Endometrium (tissue), 2 donors: ENCODE data around the gene JAKMIP1.

ENCODE experiments used
- FAIRE-seq: peaks from 2 replicates; lab custom pipeline; 2012; peaks lifted over from hg19 to GRCh38; lab: Jason Lieb, UNC
- donor health status: control.
- donor health status: control.

The JAKMIP1 gene

DNA sequence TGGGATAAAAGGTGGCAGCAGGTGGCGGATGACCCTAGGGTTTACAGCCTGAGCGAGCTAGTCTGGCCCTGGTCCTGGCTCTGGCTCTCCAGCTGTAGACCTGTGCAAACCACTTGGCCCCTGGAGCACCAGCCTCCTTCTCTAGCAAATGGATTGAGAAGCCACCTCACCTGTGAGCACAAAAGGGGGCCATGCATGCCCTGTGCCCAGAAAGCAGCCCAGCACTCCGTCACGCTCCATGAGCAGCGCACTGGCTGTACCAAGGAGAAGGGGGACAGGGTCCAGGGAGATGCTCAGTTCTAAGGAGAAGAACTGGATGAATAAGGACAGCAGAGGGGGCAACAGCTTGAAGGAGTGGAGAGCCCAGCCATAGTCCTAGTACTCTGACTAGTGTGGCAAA, 135.2 kb downstream of the JAKMIP1 start:
- no peak for FAIRE-seq

DNA sequence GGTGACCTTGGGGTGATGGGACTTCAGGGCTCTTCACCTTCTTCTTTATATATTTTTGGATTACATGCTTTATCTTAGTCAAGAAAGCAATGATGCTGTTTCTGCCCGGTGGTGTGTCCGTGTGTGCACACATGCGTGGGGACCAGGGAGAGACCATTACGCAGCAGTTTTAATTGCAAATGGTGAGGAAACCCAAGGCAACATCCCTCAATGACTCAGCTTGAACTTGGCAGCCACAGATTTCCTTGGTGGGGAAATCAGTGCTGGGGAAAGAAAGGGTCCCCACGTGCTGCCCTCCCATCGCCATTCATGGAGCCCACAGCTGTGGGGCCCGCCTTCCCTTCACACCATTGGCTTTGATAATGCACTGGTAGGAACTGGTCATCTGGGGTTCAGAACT, 136.0 kb downstream of the JAKMIP1 start:
- FAIRE-seq: no peak

DNA sequence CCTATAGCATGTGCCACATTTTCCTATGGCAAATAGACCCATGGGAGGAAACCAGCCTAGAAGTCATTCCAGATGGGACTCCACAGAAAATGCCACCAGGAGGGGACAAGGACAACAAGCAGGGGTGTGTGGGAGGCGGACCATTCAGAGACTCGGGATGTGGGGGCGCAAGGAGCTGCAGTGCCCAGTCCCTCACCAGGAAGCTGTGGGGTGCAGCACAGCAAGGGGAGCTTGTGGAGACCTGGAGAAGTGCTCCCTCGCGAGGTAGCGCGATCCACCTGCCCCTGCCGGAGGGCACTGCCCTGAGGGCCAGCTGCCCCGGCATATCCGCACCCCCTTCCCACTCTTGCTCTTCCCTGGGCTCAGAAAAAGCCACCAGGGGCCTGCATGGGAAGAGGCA, 136.7 kb downstream of the JAKMIP1 start:
- FAIRE-seq: no peak

DNA sequence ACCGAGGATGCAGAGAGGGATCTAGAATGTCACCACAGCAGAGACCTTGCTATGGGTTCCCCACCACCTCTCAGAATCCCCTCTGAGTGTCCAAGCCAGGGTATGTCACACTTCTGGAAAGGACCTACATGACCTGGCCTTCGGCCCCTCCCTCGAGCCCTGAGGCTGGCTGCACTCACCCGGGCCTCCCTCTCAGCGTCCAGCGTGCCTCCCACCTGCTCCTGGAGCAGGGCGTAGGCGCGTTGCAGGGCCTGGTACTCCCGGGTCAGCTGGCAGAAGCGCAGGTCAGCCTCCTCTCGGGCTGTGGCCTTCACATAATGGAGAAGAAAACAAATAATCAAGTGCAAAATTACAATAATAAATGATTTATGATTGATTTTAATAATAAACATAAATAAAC, 138.2 kb downstream of the JAKMIP1 start:
- no peak for FAIRE-seq

DNA sequence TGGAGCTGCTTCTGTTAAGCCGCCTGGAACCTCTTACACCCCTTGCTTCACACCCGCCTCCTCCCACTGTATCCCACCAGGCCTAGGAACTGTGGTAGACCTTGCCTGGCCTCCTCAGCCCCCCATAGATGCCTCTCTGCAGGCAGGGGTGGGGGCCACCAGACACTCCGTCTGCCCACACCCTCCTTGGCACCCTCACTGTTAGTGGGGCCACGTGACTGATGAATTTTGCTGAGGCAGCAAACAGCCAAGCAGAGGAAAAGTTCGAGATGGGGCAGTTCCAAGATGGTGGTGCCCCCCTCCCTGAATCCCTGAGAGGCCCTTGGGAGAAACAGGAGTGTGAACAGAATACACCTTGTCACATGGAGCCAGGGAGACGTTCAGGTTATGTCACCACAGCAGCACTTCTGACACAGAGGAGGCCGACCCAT, 141.0 kb downstream of the JAKMIP1 start:
- no peak for FAIRE-seq

DNA sequence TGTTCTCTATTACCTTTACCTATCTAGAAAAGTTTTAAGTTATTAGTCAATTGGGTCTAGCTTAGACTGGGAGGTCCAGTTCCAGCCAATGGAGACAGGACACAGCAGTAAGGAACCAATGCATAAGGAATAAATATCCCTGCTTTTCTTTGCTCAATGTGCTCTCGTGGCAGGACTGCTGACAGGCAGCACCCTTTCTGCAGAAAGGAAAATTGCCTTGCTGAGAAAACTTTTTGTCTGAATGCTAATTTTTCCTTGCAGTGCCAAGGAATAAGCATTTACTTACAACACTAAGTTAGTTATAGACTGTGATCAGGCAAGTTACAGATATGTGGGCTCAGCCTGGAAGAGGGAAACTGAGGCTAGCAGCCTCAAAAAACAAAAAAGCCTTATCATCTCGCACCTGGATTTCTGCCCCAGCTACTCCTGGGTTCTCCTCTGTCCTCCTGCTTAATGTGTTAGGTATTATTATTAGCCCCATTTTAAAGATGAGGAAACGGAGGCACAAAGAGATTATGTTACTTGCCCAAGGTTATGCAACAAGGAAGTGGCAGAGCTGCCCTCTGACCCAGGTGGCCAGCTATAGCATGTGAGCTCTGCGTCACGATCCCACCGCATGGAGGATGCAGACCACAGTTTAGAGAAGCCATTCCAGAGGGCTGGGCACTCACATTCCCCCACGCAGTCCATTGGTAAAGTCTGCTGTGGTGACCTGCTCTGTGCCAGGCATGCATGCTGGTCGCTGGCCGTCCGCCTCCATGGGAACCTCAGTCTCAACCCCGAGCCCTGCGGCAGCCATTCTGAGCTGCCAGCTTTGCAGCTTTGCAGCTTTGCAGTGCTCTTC, 141.6 kb downstream of the JAKMIP1 start:
- FAIRE-seq: no peak

DNA sequence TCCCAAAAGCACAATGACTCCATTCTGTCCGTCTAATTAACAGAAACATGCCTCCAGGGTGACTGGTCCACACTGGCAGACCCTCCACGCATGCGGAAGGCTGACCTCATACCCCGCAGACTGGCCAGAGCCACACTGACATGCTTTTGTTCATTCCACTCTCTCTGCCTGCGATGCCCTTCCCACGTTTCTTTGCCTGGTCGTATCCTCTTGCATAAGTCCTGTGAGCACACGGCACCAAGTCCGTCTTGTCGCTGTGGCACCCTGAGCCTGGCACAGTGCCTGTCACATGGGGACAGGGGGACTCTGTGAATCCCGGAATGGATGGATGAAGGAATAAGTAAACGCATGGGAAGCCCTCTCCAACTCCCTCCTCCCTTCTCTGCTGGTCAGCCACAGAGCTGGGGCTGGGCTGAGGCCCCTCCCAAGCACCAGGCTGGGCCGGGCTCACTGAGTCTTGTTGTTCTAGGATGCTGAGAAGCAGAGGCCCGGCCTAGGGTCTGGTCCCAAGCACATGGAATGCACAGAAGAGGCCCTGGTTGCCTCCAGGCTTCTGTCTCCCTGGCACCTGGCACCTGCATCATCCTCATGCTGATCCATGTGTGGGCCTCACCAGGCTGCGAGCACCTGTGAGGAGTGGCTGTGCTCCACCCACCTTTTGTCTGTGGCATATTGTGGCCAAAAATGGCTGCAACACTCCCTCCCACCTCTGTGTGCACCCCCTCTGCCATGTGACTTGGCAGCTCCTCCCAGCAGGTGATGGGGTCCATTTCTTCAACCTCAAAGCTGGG, 143.2 kb downstream of the JAKMIP1 start:
- no peak for FAIRE-seq

DNA sequence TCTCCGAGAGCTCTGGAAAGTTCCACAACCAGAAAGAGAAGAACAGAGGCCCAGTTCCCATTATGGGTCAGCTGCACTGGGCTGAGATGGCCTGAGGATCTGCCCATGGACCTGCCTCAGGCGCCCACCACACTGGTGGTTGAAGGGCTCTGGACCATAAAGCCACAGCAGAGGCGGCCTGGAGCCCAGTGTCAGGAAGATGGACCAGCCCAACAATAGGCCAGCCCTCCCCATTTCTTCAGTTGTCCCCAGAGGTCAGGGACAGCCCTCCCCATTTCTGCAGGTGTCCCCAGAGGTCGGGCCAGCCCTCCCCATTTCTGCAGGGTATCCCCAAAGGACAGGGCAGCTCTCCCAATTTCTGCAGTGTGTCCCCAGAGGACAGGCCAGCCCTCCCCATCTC, 144.9 kb downstream of the JAKMIP1 start:
- no peak for FAIRE-seq

DNA sequence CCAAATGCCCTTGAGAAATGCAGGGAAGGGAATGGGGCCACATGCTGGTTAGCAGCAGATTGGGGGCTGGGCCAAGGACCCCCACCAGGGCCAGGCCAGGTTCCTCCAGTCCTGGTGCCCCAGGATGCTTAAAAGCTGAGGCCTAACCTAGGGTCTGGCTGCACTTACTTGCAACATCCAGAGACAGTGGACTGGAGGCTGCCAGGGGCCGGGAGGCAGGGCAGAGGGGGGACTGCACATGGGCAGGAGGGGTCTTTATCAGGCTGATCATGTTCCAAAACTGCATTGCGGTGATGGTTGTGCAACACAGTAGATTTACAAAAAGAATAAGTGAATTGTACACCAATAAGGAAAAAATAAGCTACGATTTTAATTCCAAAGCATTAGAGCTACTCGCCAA, 145.3 kb downstream of the JAKMIP1 start:
- no peak for FAIRE-seq

DNA sequence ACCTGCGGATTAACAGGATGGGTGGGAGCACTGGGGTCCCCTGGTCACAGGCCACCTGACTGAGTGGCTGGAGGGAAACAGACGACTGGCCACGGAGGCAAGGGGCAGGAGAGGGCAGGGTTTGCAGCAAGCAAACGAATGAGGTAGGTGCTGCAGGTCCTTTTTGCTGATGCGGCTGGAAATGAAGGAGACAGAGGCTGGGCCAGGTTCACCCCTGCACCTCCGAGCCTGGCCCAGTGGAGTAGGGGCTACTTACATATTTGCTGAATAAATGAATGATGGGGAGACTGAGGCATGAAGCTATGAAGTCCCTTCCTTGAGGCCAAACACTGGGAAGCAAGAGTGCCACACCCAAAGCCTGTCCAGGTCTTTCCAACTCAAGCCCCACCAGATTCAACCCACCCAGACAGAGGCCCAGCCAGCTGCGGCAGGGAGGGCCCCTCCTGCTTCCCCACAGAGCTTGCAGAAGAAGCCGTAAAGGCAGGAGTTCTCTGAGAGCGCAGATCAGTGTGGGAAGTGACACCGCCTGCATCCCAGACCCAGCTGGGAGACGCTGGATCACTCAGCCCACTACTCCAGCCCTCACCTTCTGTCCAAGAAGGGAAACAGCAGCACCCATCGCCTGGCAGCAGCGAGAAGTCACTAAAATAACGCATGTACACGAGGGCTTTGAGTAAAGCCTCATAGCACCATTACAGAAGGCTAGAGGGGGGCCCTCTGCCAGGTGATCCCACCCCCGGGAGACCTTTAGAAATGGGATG, 146.0 kb downstream of the JAKMIP1 start:
- FAIRE-seq: no peak

DNA sequence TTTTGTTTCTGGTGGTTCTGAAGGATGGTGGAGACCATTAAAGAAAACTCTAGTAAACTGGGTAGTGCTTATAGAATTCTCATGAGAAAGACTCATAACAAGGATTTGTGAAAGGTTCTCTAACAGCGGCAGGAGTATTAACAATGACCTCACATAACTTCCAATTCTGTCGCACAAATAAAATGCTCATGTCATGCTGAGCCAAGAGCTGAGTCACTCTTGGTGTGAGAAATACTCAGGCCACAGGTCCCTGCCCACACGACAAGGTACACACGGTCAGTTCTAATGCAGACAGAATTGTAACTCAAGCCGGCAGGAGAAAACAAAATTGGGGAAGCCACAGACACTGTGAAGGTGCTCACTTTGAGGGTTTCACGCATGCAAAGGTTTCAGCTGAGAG, 147.7 kb downstream of the JAKMIP1 start:
- FAIRE-seq: no peak

DNA sequence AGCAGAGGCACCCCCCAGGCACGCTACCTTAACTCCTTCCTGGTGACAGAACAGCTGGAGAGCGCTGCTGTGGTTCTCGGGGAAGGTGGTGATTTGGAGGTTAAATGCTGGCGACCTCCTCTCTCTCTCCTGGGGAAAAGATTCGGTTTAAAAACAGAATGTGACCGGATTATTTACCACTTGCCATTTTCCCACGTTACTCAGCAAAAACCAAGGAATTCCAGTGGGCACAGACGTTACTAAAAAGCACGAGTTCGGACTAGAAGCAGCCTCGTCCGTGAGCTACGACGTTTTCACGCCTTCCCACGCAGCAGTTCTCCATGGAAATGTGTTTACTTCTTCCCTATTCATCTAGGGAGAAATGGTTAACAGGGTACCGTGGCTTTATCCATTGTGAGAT, 149.8 kb downstream of the JAKMIP1 start:
- FAIRE-seq: no peak

DNA sequence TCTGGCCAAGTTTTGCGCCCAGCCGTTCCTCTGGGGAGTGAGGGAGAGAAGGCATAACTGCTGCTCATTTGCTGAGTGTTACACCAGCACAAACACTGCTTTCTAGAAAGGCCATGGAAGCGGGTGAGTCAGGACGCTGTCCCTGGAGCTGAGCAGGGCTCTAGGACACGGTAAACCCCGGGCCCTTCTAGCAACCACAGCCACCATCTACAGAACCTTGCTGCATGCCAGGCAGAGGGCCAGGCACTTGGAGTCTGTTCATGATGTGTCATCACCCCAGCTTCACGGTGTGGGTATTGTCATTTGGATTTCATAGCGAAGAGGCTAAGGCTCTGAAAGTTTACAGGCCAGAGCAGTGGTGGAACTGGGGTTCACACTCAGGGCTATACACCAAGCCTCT, 150.4 kb downstream of the JAKMIP1 start:
- no peak for FAIRE-seq

DNA sequence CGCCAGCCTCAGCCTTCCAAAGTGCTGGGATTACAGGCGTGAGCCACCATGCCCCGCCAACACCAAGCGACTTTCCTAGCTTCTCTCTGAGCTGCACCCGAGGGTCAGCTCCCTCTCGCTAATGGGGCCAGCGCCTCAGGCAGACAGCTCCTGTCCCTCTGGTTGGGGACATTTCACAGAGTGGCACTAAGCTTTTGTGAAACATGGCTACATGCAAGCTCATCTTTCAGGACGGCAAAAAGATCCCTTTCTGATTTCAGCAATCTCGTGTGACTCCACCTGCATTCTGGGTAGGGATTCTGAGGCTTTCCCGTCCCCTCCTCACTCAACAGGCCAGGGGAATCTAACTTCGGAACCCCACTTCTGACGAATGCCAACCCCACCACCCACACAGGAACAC, 151.1 kb downstream of the JAKMIP1 start:
- FAIRE-seq: no peak

DNA sequence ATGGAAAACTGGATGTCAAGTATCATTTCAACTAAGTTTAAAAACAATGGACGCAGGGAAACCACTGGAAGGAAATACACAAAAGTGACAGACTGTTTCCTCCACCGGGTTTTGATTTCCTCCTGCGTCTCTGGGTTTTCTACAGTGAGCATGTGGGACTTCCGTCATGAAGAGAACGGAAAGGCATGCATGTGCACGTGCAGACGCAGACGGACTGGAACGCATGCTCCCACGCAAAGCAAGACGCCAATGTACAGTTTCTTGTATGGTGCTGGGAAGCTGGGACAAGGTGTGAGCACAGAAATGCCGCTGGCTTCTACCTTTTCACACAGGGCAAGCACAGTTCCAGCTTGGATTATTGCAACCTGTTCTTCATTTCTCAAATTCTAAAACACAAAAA, 151.8 kb downstream of the JAKMIP1 start:
- no peak for FAIRE-seq

DNA sequence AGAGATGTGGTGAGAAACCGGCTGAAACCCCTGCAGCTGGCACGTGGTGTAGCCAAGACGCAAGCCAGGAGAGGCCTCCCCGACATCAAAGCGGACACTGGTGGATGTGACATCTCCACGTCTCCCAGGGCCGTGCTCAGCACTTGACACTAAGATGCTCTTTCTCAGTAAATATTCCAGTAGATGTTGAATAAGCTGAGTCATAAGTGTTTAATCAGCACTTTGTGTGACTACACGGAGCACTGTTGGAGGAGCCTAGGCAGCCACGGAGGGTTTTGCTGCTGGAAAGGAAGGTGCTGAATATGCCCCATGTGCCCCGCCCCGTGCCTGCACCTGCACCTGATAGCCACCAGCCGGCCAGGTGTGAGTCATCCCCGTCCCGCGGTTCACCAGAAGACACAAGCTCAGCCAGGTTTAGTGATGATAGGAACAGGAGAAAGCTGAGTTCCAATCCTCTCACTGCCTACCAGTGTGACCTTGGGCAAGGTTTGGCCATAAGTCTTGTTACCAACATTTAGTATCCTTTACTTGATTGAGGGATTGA, 153.1 kb downstream of the JAKMIP1 start:
- FAIRE-seq: no peak

DNA sequence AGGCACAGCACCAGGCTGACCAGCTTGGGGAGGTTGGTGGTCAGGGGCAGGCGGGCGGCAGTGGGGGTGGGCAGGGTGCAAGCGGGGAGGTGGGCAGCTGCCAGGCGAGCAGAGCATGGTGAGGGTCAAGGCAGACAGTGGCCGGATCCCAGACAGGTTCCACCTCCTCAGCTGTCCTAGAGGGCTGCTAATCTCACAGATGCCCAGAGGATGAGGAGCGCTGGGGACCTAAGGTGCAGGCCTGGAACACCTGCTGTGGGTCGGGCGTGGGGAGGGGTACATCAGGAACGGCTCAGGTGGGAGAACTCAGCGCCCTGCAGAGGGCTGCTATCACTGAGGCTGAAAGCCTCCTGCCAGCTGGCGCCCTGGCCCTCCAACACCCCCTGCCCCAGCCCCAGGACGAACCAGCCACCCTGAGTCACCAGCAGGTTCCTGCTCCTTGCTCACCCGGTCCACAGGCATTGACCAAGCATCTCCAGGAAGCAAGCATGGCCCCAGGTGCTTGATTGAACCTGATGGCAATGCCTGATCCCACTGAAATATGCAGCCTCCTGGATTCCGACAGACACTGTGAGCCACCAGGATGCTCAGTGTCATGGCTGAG, 153.7 kb downstream of the JAKMIP1 start:
- no peak for FAIRE-seq

DNA sequence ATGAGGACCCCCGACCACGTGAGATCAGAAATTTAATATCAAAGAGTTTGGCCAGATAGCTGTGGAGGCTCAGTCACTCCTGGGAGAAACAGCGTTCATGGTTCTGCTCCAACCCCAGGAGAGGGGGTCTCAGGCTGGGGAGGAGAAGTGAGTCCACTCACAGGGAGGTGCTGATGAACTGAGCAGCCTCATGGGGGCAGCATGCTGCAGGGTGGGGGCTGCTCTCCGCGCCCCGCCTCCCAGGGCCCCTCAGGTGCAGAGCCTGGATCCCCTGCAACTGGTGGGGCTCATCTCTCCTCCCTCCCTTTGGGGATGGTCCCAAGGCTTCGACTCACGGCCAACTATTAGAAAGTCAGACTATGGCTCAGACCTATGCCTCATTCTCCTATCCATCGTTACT, 155.5 kb downstream of the JAKMIP1 start:
- FAIRE-seq: no peak

DNA sequence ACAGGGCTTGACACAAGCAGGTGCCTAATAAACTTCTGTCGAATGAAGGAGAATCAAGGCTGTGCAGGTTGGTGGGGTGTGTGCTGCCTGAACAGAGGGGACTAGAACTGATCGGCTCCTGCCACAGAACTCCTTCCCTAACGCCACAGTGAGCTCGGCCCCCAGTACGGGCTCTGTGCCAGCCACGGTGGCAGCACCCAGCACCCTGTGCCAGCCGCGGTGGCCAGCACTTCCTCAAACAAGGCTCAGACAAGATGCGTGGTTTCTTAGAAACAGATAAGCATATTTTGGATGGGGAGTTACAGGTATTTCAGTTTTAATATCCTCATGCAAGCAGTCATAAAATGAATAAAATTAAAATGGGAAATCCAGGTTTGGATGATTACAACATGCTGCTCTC, 156.1 kb downstream of the JAKMIP1 start:
- no peak for FAIRE-seq

DNA sequence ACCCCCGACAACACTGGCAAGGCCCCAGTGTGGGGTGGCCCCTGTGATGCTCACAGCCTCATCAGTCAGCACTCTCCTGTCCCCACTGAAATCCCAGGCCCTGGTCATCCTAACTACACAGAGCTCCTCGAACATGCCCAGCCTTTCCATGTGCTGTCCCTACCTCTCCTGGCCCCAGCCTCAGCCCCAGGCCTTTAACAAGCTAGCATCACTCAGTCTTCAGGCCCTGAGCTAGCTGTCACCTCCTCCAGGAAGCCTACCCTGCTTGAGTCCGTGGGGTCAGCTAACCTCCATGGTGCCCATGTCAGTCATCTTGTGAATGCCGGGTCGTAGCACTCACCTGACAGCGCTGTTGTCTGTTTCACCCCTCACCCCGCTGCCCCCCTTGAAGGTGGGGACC, 156.5 kb downstream of the JAKMIP1 start:
- no peak for FAIRE-seq

DNA sequence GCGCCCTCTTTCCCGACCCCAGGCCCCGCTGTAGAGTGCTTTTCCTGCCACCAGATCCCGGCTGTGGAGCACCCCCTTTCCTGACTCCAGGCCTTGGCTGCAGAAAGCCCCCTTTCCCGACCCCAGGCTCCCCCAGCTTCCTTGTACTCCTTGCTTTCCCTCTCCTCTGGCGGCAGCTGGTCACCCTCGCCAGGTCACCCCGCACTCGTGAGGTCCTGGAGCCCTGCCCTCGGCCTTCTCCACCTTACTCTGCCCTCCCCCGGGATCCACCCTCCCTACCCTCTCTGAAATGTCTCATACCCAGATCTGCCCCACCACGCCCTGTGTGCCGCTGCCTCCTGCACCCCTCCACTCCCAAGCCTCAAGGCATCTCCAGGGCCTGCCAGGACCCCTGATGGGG, 157.2 kb downstream of the JAKMIP1 start:
- no peak for FAIRE-seq
